NCI-H146 (cell line): Measurements from ENCODE around the gene NEURL1B.
"Not testable (repeated sequence)": the region's sequence is repeated elsewhere in the genome, so short reads cannot be mapped to it uniquely, and the experiment has no call there.

Experiments
- DNase-seq: peaks from one replicate; lab custom pipeline; 2025; lab: John Stamatoyannopoulos, UW

NEURL1B gene

GRCh38 chr5:172695232-172696054 is 54.4 kb downstream of the NEURL1B start:
- DNase-seq: no peak

GRCh38 chr5:172696171-172696849 is 55.2 kb downstream of the NEURL1B start:
- DNase-seq: no peak

GRCh38 chr5:172697123-172698121 is 56.4 kb downstream of the NEURL1B start:
- peak; percentile 74 for DNase-seq

GRCh38 chr5:172699423-172699822 is 58.4 kb downstream of the NEURL1B start:
- no peak for DNase-seq

- DNase-seq: no peak
These were observed 58.9 kb downstream of the NEURL1B start for GRCh38 chr5:172699999-172700364.

- DNase-seq: peak; percentile 45
These were observed 59.6 kb downstream of the NEURL1B start for GRCh38 chr5:172700365-172701290.

GRCh38 chr5:172701291-172701656 is 60.2 kb downstream of the NEURL1B start:
- DNase-seq: no peak

GRCh38 chr5:172703952-172704351 is 62.9 kb downstream of the NEURL1B start:
- DNase-seq: no peak

- no peak for DNase-seq
These were observed 64.6 kb downstream of the NEURL1B start for GRCh38 chr5:172705576-172706084.

GRCh38 chr5:172706796-172707195 is 65.7 kb downstream of the NEURL1B start:
- DNase-seq: no peak

GRCh38 chr5:172707285-172708182 is 66.5 kb downstream of the NEURL1B start:
- peak; percentile 63 for DNase-seq

- DNase-seq: no peak
These were observed 67.1 kb downstream of the NEURL1B start for GRCh38 chr5:172708183-172708505.

GRCh38 chr5:172710676-172711075 is 69.6 kb downstream of the NEURL1B start:
- DNase-seq: no peak

GRCh38 chr5:172711321-172711861 is 70.3 kb downstream of the NEURL1B start:
- DNase-seq: not testable (repeated sequence)

- DNase-seq: no peak
These were observed 71.5 kb downstream of the NEURL1B start for GRCh38 chr5:172712610-172713009.

GRCh38 chr5:172713113-172713808 is 72.2 kb downstream of the NEURL1B start:
- peak; percentile 29 for DNase-seq

- no peak for DNase-seq
These were observed 72.9 kb downstream of the NEURL1B start for GRCh38 chr5:172713809-172714490.
